OCI-LY1 (cell line): ENCODE data around the gene AIP.

ENCODE experiments used
- H2AFZ ChIP-seq: fragments of 200-600 bp; sonication (generic), shearing (Covaris generic); 2 replicates; pipeline ENCODE4 v1.6.0; 2014; ENCODE audit warnings: antibody characterized with exemption, mild to moderate bottlenecking, low read length
- H3F3A ChIP-seq: fragments of 200-600 bp; sonication (generic), shearing (Covaris generic); 2 replicates; pipeline ENCODE4 v1.6.0; 2014; ENCODE audit warnings: mild to moderate bottlenecking, antibody characterized with exemption, low read length, moderate library complexity; ENCODE audit not compliant: insufficient read depth
- H3K27ac ChIP-seq: fragments of 200-600 bp; sonication (generic); 2 replicates; pipeline ENCODE4 v1.5.1; 2014; ENCODE audit warnings: low read length, mixed run types, mild to moderate bottlenecking, low read depth; ENCODE audit not compliant: poor library complexity, severe bottlenecking
- H3K27me3 ChIP-seq: fragments of 200-600 bp; sonication (generic); 2 replicates; pipeline ENCODE4 v1.6.0; 2014; ENCODE audit warnings: antibody characterized with exemption, mild to moderate bottlenecking, low read length, moderate library complexity; ENCODE audit not compliant: insufficient read depth
- H3K36me3 ChIP-seq: fragments of 200-600 bp; sonication (generic); 2 replicates; pipeline ENCODE4 v1.6.1; 2014; ENCODE audit warnings: mild to moderate bottlenecking, antibody characterized with exemption, low read length, moderate library complexity, mixed read lengths; ENCODE audit not compliant: insufficient read depth
- H3K4me1 ChIP-seq: fragments of 200-600 bp; sonication (generic); 2 replicates; pipeline ENCODE4 v1.5.1; 2014; ENCODE audit warnings: mild to moderate bottlenecking, low read length, moderate library complexity; ENCODE audit not compliant: insufficient read depth, severe bottlenecking
- H3K4me2 ChIP-seq: fragments of 200-600 bp; sonication (generic), shearing (Covaris generic); 2 replicates; pipeline ENCODE4 v1.6.1; 2014; ENCODE audit warnings: low read length
- H3K4me3 ChIP-seq: fragments of 200-600 bp; sonication (generic); 2 replicates; pipeline ENCODE4 v1.5.1; 2014; ENCODE audit warnings: low read length, low read depth, mild to moderate bottlenecking, mixed read lengths; ENCODE audit not compliant: poor library complexity, severe bottlenecking
- H3K79me2 ChIP-seq: fragments of 200-600 bp; shearing (Covaris generic); 2 replicates; pipeline ENCODE4 v1.6.1; 2016; ENCODE audit warnings: mixed run types, low read length, mixed read lengths; ENCODE audit not compliant: insufficient read depth
- H3K9ac ChIP-seq: fragments of 200-600 bp; sonication (generic), shearing (Covaris generic); 2 replicates; pipeline ENCODE4 v1.6.1; 2014; ENCODE audit warnings: mild to moderate bottlenecking, low read length, mixed read lengths
- H3K9me2 ChIP-seq: fragments of 200-600 bp; sonication (generic), shearing (Covaris generic); 2 replicates; pipeline ENCODE4 v1.6.1; 2014; ENCODE audit warnings: low read depth, mild to moderate bottlenecking, low read length, mixed read lengths
- H3K9me3 ChIP-seq: fragments of 200-600 bp; shearing (Covaris generic); 2 replicates; pipeline ENCODE4 v1.6.1; 2014; ENCODE audit warnings: low read length, mixed read lengths
- H4K20me1 ChIP-seq: fragments of 200-600 bp; sonication (generic), shearing (Covaris generic); 2 replicates; pipeline ENCODE4 v1.6.0; 2016; ENCODE audit warnings: mild to moderate bottlenecking, low read length; ENCODE audit not compliant: insufficient read depth
- EZH2 ChIP-seq: fragments of 200-600 bp; sonication (generic), shearing (Covaris generic); IDR thresholded peaks from 2 replicates; pipeline ENCODE4 v1.8.0; 2017; ENCODE audit warnings: borderline replicate concordance, mixed run types, mild to moderate bottlenecking, antibody characterized with exemption, low read length, moderate library complexity, mixed read lengths
- TF ChIP-seq, protein P1 (sequence below): fragments of 200-600 bp; sonication (generic), shearing (Covaris generic); IDR thresholded peaks from 2 replicates; pipeline ENCODE4 v1.5.1; 2017; ENCODE audit warnings: mild to moderate bottlenecking, antibody characterized with exemption, low read length, moderate library complexity, mixed read lengths

Gene AIP

GRCh38 chr11:67441731-67442351, 41.0 kb upstream of the AIP start:
- Histone ChIP-seq H3K9me2 (no peaks in the 10 kb centered on the region), H2AFZ (no peak overlapping the region), H3K4me1 (peaks cover 94% of the 10 kb centered on the region), H3K79me2 (no peaks in the 10 kb centered on the region), H3K36me3 (peaks cover 3% of the 10 kb centered on the region; the same call in 1 of the 2 replicates), H3K27ac (peak overlapping the region; percentile 97), H3F3A (peaks cover 9% of the 10 kb centered on the region; the same call in 1 of the 2 replicates), H4K20me1 (no peaks in the 10 kb centered on the region), H3K27me3 (no peaks in the 10 kb centered on the region), H3K9me3 (no peaks in the 10 kb centered on the region), H3K4me2 (peak overlapping the region; percentile 89; the same call in 1 of the 2 replicates), H3K4me3 (peak overlapping the region; percentile 61), H3K9ac (no peak overlapping the region; the same call in 1 of the 2 replicates)
- TF ChIP-seq, protein P1, sequence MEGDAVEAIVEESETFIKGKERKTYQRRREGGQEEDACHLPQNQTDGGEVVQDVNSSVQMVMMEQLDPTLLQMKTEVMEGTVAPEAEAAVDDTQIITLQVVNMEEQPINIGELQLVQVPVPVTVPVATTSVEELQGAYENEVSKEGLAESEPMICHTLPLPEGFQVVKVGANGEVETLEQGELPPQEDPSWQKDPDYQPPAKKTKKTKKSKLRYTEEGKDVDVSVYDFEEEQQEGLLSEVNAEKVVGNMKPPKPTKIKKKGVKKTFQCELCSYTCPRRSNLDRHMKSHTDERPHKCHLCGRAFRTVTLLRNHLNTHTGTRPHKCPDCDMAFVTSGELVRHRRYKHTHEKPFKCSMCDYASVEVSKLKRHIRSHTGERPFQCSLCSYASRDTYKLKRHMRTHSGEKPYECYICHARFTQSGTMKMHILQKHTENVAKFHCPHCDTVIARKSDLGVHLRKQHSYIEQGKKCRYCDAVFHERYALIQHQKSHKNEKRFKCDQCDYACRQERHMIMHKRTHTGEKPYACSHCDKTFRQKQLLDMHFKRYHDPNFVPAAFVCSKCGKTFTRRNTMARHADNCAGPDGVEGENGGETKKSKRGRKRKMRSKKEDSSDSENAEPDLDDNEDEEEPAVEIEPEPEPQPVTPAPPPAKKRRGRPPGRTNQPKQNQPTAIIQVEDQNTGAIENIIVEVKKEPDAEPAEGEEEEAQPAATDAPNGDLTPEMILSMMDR: no peak
- TF ChIP-seq EZH2: no peak

GRCh38 chr11:67442504-67443404, 40.1 kb upstream of the AIP start:
- Histone ChIP-seq H3K9me3 (no peaks in the 10 kb centered on the region), H3K9ac (peak overlapping the region; percentile 72), H4K20me1 (no peaks in the 10 kb centered on the region), H3K36me3 (no peaks in the 10 kb centered on the region), H3K79me2 (no peaks in the 10 kb centered on the region), H3K4me3 (peak overlapping the region; percentile 61), H3K9me2 (no peaks in the 10 kb centered on the region), H3K4me1 (peaks cover 96% of the 10 kb centered on the region), H2AFZ (no peak overlapping the region), H3K27me3 (no peaks in the 10 kb centered on the region), H3K27ac (peak overlapping the region; percentile 97), H3K4me2 (peak overlapping the region; percentile 89), H3F3A (peaks cover 9% of the 10 kb centered on the region; the same call in 1 of the 2 replicates)
- TF ChIP-seq, protein P1: no peak
- TF ChIP-seq EZH2: no peak

DNA sequence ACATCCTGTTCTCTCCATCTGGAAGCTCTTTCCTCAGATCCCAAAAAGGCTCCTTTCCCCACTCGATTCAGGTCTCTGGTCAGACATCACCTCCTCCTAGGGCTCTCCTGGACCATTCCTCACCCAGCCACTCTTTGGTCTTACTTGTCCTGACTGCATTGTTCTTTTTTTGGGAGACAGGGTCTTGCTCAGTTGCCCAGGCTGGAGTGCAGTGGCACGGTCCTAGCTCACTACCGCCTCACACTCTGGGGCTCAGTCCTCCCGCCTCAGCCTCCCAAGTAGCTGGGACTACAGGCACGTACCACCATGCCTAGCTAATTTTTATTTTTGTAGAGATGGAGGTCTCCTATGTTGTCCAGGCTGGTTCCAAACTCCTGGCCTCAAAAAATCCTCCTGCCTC, 37.3 kb upstream of the AIP start:
- peak overlapping the region; percentile 61 for H3K4me3 ChIP-seq
- H3K4me1 ChIP-seq: peaks cover 84% of the 10 kb centered on the region
- H3K9me2 ChIP-seq: no peaks in the 10 kb centered on the region
- no peaks in the 10 kb centered on the region for H3K9me3 ChIP-seq
- H3F3A ChIP-seq: peaks cover 9% of the 10 kb centered on the region; the same call in 1 of the 2 replicates
- H3K27me3 ChIP-seq: no peaks in the 10 kb centered on the region
- peak overlapping the region; percentile 72; the same call in 1 of the 2 replicates for H3K9ac ChIP-seq
- H3K4me2 ChIP-seq: peak overlapping the region; percentile 89
- H3K79me2 ChIP-seq: no peaks in the 10 kb centered on the region
- no peaks in the 10 kb centered on the region for H4K20me1 ChIP-seq
- no peaks in the 10 kb centered on the region for H3K36me3 ChIP-seq
- peak overlapping the region; percentile 96 for H3K27ac ChIP-seq
- H2AFZ ChIP-seq: no peak overlapping the region
- TF ChIP-seq EZH2: no peak
- TF ChIP-seq, protein P1: no peak
